ACC112 (cell line): ENCODE data around the gene GNRH2.
"Not testable (repeated sequence)": the region's sequence is repeated elsewhere in the genome, so short reads cannot be mapped to it uniquely, and the experiment has no call there.

Experiments used
- H2AFZ ChIP-seq: fragments of 200-600 bp; sonication (generic); one replicate; pipeline ENCODE4 v1.6.0; 2017; ENCODE audit warnings: antibody characterized with exemption, low read length; ENCODE audit not compliant: unreplicated experiment
- H3K27ac ChIP-seq: fragments of 200-600 bp; sonication (generic); 2 replicates; pipeline ENCODE4 v1.5.1; 2014; ENCODE audit warnings: low read depth, mild to moderate bottlenecking, antibody characterized with exemption, low read length, moderate library complexity
- H3K27me3 ChIP-seq: fragments of 200-600 bp; sonication (generic); 2 replicates; pipeline ENCODE4 v1.6.1; 2014; ENCODE audit warnings: mild to moderate bottlenecking, antibody characterized with exemption, low read length, moderate library complexity, mixed read lengths; ENCODE audit not compliant: insufficient read depth
- H3K36me3 ChIP-seq: fragments of 200-600 bp; sonication (generic); 2 replicates; pipeline ENCODE4 v1.6.1; 2016; ENCODE audit warnings: mild to moderate bottlenecking, antibody characterized with exemption, low read length, moderate library complexity, mixed read lengths; ENCODE audit not compliant: insufficient read depth
- H3K4me1 ChIP-seq: fragments of 200-600 bp; sonication (generic); one replicate; pipeline ENCODE4 v1.6.1; 2016; ENCODE audit warnings: low read length, mixed read lengths; ENCODE audit not compliant: insufficient read depth, unreplicated experiment, control insufficient read depth
- H3K4me3 ChIP-seq: fragments of 200-600 bp; sonication (generic); 2 replicates; pipeline ENCODE4 v1.5.1; 2014; ENCODE audit warnings: mild to moderate bottlenecking, low read depth, low read length
- H3K79me2 ChIP-seq: fragments of 200-600 bp; sonication (generic); one replicate; pipeline ENCODE4 v1.6.0; 2016; ENCODE audit warnings: low read length; ENCODE audit not compliant: control insufficient read depth, unreplicated experiment, insufficient read depth

Gene GNRH2, protein sequence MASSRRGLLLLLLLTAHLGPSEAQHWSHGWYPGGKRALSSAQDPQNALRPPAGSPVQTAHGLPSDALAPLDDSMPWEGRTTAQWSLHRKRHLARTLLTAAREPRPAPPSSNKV

DNA sequence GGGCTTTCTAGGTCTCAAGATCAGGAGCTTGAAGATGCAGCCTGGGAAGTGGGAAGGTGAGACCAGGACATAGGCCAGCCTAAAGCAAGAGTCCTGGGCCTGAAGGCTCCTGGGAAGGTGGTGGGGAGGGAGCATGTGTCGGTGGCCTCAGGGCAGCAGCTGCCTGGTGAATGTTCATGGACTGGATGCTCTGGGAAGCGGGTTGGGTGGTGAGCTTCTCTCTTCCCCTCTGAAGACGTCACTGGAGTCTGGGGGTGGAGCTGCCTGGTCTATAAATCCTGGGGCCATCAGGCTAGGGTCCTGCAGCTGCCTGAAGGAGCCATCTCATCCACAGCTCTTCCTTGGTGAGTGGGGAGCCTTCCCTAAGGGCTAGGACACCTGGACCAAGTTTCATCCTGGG is at the start of gene GNRH2:
Gene GNRH2 (plus strand): TSS at position 301 of the 400 bp plus-strand sequence. CDS start 793 bp downstream, outside the sequence.
- no peak within 1 kb of the TSS for H3K4me3 ChIP-seq

DNA sequence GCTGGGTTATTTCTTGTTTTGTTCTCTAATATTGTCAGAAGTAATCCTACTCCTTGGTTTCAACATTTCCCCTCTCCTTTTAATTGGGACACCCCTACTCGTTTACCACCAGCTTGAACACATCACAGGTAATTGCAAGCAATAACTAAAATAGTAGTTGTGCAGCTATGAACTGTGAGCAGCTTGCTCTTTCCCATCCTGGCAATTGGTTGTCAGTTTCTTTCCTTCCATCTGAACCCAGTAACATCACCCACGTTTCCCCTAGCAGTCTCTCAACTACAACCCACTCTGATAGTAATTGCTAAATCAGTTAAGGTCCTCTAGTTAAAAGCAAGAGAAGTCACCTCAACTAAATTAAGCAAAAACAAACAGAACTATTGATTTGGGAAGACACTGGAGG is 47.6 kb upstream of the GNRH2 start:
- peaks cover 8% of the 10 kb centered on the region; the same call in 1 of the 2 replicates for H3K36me3 ChIP-seq
- H3K4me1 ChIP-seq = no peaks in the 10 kb centered on the region
- H3K79me2 ChIP-seq = no peaks in the 10 kb centered on the region
- H2AFZ ChIP-seq = no peak overlapping the region
- H3K27me3 ChIP-seq = no peaks in the 10 kb centered on the region
- no peak overlapping the region for H3K4me3 ChIP-seq
- no peak overlapping the region for H3K27ac ChIP-seq

More for the DNA sequence above, at the start of gene GNRH2:
- Histone ChIP-seq H3K27ac (no peak within 1 kb of the TSS), H2AFZ (no peak within 1 kb of the TSS), H3K79me2 (peaks cover 10% of the 10 kb centered on the region), H3K4me1 (peaks cover 7% of the 10 kb centered on the region), H3K27me3 (no peaks in the 10 kb centered on the region), H3K36me3 (0 out of 2 replicates have a peak, but pooled peaks cover under 1% of the 10 kb centered on the region)

DNA sequence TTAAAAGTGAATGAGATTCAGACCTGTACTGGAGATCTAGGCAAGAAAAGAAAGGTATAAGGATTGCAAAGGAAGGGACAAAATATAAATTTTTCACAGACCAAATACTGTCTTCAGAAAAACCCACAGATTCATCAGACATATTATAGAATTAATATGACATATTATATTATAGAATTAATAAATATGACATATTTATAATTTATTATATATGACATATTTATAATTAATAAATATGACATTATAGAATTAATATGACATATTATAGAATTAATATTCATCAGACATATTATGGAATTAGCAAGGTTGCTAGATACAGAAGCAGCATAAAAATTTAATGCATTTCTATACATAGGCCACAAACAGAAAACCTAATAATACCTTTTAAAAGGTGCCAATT is 44.7 kb upstream of the GNRH2 start:
- Histone ChIP-seq H3K27ac (no peak overlapping the region), H3K4me1 (no peaks in the 10 kb centered on the region), H3K79me2 (no peaks in the 10 kb centered on the region), H3K36me3 (no peaks in the 10 kb centered on the region; the same call in none of the 2 replicates), H2AFZ (no peak overlapping the region), H3K4me3 (no peak overlapping the region), H3K27me3 (no peaks in the 10 kb centered on the region)

- Histone ChIP-seq H3K36me3 (no peaks in the 10 kb centered on the region; the same call in none of the 2 replicates), H3K79me2 (no peaks in the 10 kb centered on the region), H3K27ac (no peak overlapping the region), H3K27me3 (no peaks in the 10 kb centered on the region), H3K4me3 (no peak overlapping the region), H3K4me1 (no peaks in the 10 kb centered on the region), H2AFZ (no peak overlapping the region)
These were observed 42.4 kb upstream of the GNRH2 start for GRCh38 chr20:3000852-3001523.

DNA sequence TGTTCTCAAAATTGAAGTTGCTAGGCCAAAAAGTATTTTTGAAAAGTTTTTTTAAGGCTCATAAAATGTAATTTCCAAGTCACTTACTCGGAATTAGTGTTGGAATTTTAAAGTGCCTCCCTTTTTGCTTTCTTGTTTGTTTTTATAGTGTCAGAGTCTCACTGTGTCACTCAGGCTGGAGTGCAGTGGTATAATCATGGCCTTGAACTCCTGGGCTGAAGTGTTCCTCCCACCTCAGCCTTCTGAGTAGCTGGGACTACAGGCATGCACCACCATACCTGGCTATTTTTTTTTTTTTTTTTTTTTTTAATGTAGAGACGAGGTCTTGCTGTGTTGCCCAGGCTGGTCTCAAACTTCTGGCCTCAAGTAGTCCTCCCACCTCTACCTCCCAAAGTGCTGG is 40.0 kb upstream of the GNRH2 start:
- H3K27me3 ChIP-seq = no peaks in the 10 kb centered on the region
- no peak overlapping the region for H3K27ac ChIP-seq
- no peak overlapping the region for H3K4me3 ChIP-seq
- peaks cover 6% of the 10 kb centered on the region for H3K36me3 ChIP-seq
- no peak overlapping the region for H2AFZ ChIP-seq
- no peaks in the 10 kb centered on the region for H3K79me2 ChIP-seq
- no peaks in the 10 kb centered on the region for H3K4me1 ChIP-seq

DNA sequence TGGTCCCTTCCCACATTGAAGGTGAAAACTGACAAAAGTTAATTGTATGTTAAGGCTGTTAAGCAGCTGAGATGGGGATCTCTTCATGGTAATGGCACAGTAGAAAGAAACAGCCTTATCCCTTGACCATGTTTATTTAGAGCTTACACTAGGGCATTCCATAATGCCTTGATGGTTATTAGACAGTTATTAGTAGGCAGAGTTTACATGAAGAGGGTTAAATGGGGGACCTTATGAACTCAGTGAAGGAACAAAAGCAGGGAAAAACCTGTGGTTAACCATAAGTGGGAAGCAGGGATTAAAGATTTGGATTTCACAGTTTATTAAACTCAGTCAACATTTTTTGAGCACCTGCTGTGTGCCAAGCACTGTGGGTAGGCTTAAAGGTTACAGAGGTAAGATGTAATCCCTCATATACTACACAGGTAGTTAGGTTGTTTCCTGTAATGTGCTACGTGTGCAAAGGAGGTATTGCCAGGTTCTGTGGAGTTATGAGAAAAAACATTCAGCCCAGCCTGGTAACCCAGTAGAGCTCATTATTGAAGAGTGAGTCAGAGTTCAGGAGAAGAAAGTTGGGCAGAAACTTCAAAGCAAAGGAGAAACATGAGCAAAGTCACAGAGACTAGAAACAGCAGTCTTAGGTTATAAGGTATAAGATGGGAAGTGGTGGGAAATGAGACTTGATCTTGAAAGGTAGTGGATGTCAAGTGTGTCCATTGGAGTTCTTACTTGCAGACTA is 32.3 kb upstream of the GNRH2 start:
- Histone ChIP-seq H3K79me2 (no peaks in the 10 kb centered on the region), H3K4me3 (no peak overlapping the region), H3K4me1 (peaks cover 12% of the 10 kb centered on the region), H3K27ac (no peak overlapping the region), H3K27me3 (no peaks in the 10 kb centered on the region), H2AFZ (no peak overlapping the region), H3K36me3 (peaks cover 6% of the 10 kb centered on the region)

- Histone ChIP-seq H3K79me2 (no peaks in the 10 kb centered on the region), H3K4me1 (peaks cover 12% of the 10 kb centered on the region), H3K27ac (no peak overlapping the region), H2AFZ (no peak overlapping the region), H3K27me3 (no peaks in the 10 kb centered on the region), H3K4me3 (no peak overlapping the region), H3K36me3 (peaks cover 6% of the 10 kb centered on the region)
These were observed 31.7 kb upstream of the GNRH2 start for GRCh38 chr20:3011752-3012151.

- H3K36me3 ChIP-seq = peaks cover 10% of the 10 kb centered on the region
- H3K27me3 ChIP-seq = no peaks in the 10 kb centered on the region
- H2AFZ ChIP-seq = no peak overlapping the region
- no peak overlapping the region for H3K27ac ChIP-seq
- peaks cover 12% of the 10 kb centered on the region for H3K4me1 ChIP-seq
- no peaks in the 10 kb centered on the region for H3K79me2 ChIP-seq
- no peak overlapping the region for H3K4me3 ChIP-seq
These were observed 29.7 kb upstream of the GNRH2 start for GRCh38 chr20:3013771-3014170.

- Histone ChIP-seq H3K4me1 (peaks cover 12% of the 10 kb centered on the region), H3K4me3 (no peak overlapping the region), H3K79me2 (no peaks in the 10 kb centered on the region), H2AFZ (no peak overlapping the region), H3K27me3 (no peaks in the 10 kb centered on the region), H3K27ac (no peak overlapping the region), H3K36me3 (peaks cover 10% of the 10 kb centered on the region)
These were observed 29.2 kb upstream of the GNRH2 start for GRCh38 chr20:3014179-3014578.

GRCh38 chr20:3014662-3015061 is 28.8 kb upstream of the GNRH2 start:
- Histone ChIP-seq H3K27me3 (no peaks in the 10 kb centered on the region), H2AFZ (no peak overlapping the region), H3K4me3 (no peak overlapping the region), H3K79me2 (no peaks in the 10 kb centered on the region), H3K27ac (no peak overlapping the region), H3K4me1 (peaks cover 12% of the 10 kb centered on the region), H3K36me3 (peaks cover 10% of the 10 kb centered on the region)

DNA sequence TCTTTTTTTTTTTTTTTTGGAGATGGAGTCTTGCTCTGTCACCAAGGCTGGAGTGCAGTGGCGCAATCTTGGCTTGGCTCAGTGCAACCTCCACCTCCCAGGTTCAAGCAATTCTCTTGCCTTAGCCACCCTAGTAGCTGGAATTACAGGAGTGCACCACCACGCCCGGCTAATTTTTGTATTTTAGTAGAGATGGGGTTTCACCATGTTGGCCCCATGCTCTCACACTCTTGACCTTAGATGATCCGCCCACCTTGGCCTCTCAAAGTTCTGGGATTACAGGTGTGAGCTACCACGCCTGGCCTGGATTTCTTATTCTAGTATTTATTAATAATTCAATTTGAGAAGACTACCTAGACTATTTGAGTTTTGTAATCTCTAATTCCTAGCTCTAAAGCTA is 28.1 kb upstream of the GNRH2 start:
- not testable (repeated sequence) for H3K36me3 ChIP-seq, H3K27me3 ChIP-seq, H2AFZ ChIP-seq, H3K79me2 ChIP-seq, H3K27ac ChIP-seq, H3K4me3 ChIP-seq
- H3K4me1 ChIP-seq = peaks cover 12% of the 10 kb centered on the region
